ENCODE results near the gene ARMC12. TPM values are rescaled to one million over a fixed set of nuclear protein-coding genes. Genes with fewer than 3 reads are reported as not detected.

ARMC12 gene
- total RNA-seq, 1 donor from 2014 or later = 0.53 TPM

- FAIRE-seq = peak; percentile 81
- TF ChIP-seq, protein P1, sequence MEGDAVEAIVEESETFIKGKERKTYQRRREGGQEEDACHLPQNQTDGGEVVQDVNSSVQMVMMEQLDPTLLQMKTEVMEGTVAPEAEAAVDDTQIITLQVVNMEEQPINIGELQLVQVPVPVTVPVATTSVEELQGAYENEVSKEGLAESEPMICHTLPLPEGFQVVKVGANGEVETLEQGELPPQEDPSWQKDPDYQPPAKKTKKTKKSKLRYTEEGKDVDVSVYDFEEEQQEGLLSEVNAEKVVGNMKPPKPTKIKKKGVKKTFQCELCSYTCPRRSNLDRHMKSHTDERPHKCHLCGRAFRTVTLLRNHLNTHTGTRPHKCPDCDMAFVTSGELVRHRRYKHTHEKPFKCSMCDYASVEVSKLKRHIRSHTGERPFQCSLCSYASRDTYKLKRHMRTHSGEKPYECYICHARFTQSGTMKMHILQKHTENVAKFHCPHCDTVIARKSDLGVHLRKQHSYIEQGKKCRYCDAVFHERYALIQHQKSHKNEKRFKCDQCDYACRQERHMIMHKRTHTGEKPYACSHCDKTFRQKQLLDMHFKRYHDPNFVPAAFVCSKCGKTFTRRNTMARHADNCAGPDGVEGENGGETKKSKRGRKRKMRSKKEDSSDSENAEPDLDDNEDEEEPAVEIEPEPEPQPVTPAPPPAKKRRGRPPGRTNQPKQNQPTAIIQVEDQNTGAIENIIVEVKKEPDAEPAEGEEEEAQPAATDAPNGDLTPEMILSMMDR (IDR thresholded peaks at IDR 0.05; ENCODE audit: insufficient read depth, low read length, severe bottlenecking) = no peak
- DNase-seq (ENCODE audit: low read depth) = no peak
- Histone ChIP-seq H3K27me3 (ENCODE audit: control insufficient read depth, insufficient read depth, low read length) (peaks cover 3% of the 10 kb centered on the region), H3K36me3 (ENCODE audit: control insufficient read depth, insufficient read depth, low read length) (no peaks in the 10 kb centered on the region), H3K4me3 (ENCODE audit: low read depth, low read length) (no peak overlapping the region)
Observed at GRCh38 chr6:35797837-35798526, 61.1 kb downstream of the ARMC12 start.

Other genes starting within 250 kb of the ARMC12 start
- gene TEAD3, start 240.0 kb upstream of the ARMC12 start, total RNA-seq = 5.3 and 7.6 TPM in 2 replicates
- gene TULP1, start 224.1 kb upstream of the ARMC12 start, total RNA-seq = under 0.01 TPM in 1 of 2 replicates, not detected in the other
- gene FKBP5, start 48.1 kb upstream of the ARMC12 start, total RNA-seq = 29.5 and 50.4 TPM in 2 replicates
- gene CLPSL2, start 39.6 kb downstream of the ARMC12 start, total RNA-seq = not detected in 2 replicates
- not detected in 2 replicates for gene CLPSL1, start 44.0 kb downstream of the ARMC12 start, total RNA-seq
- not detected in 2 replicates for gene CLPS, start 60.3 kb downstream of the ARMC12 start, total RNA-seq
- not detected in 2 replicates for gene LHFPL5, start 68.3 kb downstream of the ARMC12 start, total RNA-seq
- gene SRPK1, start 184.1 kb downstream of the ARMC12 start, total RNA-seq = 56.3 and 90.6 TPM in 2 replicates